Fibroblast of villous mesenchyme (primary cell): ENCODE results near the gene DYNLT1. TPM values are rescaled to one million over a fixed set of nuclear protein-coding genes. Genes with fewer than 3 reads are reported as not detected.
A peak's percentile ranks its signal among the peaks of the same experiment; 100 is the strongest.

Experiments used
- DNase-seq: peaks from one replicate; pipeline ENCODE4 v3.0.0-alpha.2; 2010; ENCODE audit warnings: low read depth
- H3K4me3 ChIP-seq: 2 replicates; pipeline ENCODE4 v1.5.1; 2011; ENCODE audit warnings: low read depth, mild to moderate bottlenecking, low read length
- CTCF ChIP-seq: IDR thresholded peaks from 2 replicates; pipeline ENCODE4 v1.5.1; 2012; ENCODE audit warnings: low read depth, mild to moderate bottlenecking, low read length; ENCODE audit not compliant: insufficient read depth
- total RNA-seq: library from RNA; depleted of rRNA; stranded (reverse); fragments of >200 nt; gene quantifications from 2 replicates; pipeline ENCODE4 v1.2.3, GENCODE V29; 2012

The DYNLT1 gene
- total RNA-seq, 1 donor = 114 TPM

- H3K4me3 ChIP-seq = no peak overlapping the region
- no peak for DNase-seq
- no peak for TF ChIP-seq CTCF
These were observed 41.1 kb downstream of the DYNLT1 start for GRCh38 chr6:158603261-158604047.

GRCh38 chr6:158599635-158600034, 44.9 kb downstream of the DYNLT1 start:
- DNase-seq = no peak
- H3K4me3 ChIP-seq = no peak overlapping the region
- TF ChIP-seq CTCF = no peak

GRCh38 chr6:158597565-158597964, 47.0 kb downstream of the DYNLT1 start:
- no peak for DNase-seq
- TF ChIP-seq CTCF = no peak
- H3K4me3 ChIP-seq = no peak overlapping the region

- TF ChIP-seq CTCF = no peak
- no peak overlapping the region for H3K4me3 ChIP-seq
- DNase-seq = no peak
These were observed 47.7 kb downstream of the DYNLT1 start for GRCh38 chr6:158596861-158597260.

GRCh38 chr6:158595223-158595622, 49.3 kb downstream of the DYNLT1 start:
- DNase-seq = no peak
- no peak overlapping the region for H3K4me3 ChIP-seq
- peak; percentile 37 for TF ChIP-seq CTCF

GRCh38 chr6:158593670-158594069, 50.9 kb downstream of the DYNLT1 start:
- H3K4me3 ChIP-seq = no peak overlapping the region
- DNase-seq = no peak
- no peak for TF ChIP-seq CTCF

- TF ChIP-seq CTCF = no peak
- H3K4me3 ChIP-seq = no peak overlapping the region
- DNase-seq = no peak
These were observed 52.7 kb downstream of the DYNLT1 start for GRCh38 chr6:158591810-158592209.
